HEK293T (cell line): ENCODE results near the gene SGTA.

Experiments
- BHLHE40 ChIP-seq: fragments of 450-650 bp; IDR thresholded peaks from 2 replicates; pipeline ENCODE4 v1.6.1; 2016; ENCODE audit warnings: mild to moderate bottlenecking, moderate library complexity, borderline replicate concordance
- FOXA1 ChIP-seq: fragments of 450-650 bp; IDR thresholded peaks from 2 replicates; pipeline ENCODE4 v1.6.1; 2016; ENCODE audit warnings: mild to moderate bottlenecking
- FOXK2 ChIP-seq: fragments of 450-650 bp; IDR thresholded peaks from 2 replicates; pipeline ENCODE4 v1.6.1; 2016; ENCODE audit warnings: mild to moderate bottlenecking
- FOXM1 ChIP-seq: fragments of 450-650 bp; IDR thresholded peaks from 2 replicates; pipeline ENCODE4 v1.6.1; 2017; ENCODE audit warnings: mild to moderate bottlenecking, borderline replicate concordance
- SP1 ChIP-seq: fragments of 450-650 bp; IDR thresholded peaks from 2 replicates; pipeline ENCODE4 v1.6.1; 2017
- ZNF384 ChIP-seq: fragments of 450-650 bp; IDR thresholded peaks from 2 replicates; pipeline ENCODE4 v1.6.1; 2016

DNA sequence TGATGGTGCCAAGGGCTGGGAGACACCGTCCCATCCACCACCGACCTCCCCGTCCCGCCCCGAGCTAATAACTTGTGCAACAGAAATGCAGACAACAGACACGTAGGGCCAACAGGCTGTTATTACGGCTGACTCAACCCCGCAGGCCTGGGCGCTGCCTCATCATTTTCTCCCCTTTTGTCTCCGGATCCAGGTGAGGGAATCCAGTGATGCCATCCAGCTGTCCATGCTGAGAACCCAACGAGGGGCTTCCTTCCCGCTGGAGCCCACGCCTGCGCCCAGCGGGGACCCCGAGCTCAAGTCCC is 55.5 kb downstream of the SGTA start:
- TF ChIP-seq SP1 (no peak), ZNF384 (no peak), FOXA1 (no peak), BHLHE40 (no peak), FOXM1 (no peak), FOXK2 (no peak)
